OCI-LY1 (cell line): ENCODE results near the gene KRTAP26-1.

Experiments used
- H2AFZ ChIP-seq: fragments of 200-600 bp; sonication (generic), shearing (Covaris generic); 2 replicates; pipeline ENCODE4 v1.6.0; 2014; ENCODE audit warnings: antibody characterized with exemption, mild to moderate bottlenecking, low read length
- H3F3A ChIP-seq: fragments of 200-600 bp; sonication (generic), shearing (Covaris generic); 2 replicates; pipeline ENCODE4 v1.6.0; 2014; ENCODE audit warnings: mild to moderate bottlenecking, antibody characterized with exemption, low read length, moderate library complexity; ENCODE audit not compliant: insufficient read depth
- H3K27ac ChIP-seq: fragments of 200-600 bp; sonication (generic); 2 replicates; pipeline ENCODE4 v1.5.1; 2014; ENCODE audit warnings: low read length, mixed run types, mild to moderate bottlenecking, low read depth; ENCODE audit not compliant: poor library complexity, severe bottlenecking
- H3K27me3 ChIP-seq: fragments of 200-600 bp; sonication (generic); 2 replicates; pipeline ENCODE4 v1.6.0; 2014; ENCODE audit warnings: antibody characterized with exemption, mild to moderate bottlenecking, low read length, moderate library complexity; ENCODE audit not compliant: insufficient read depth
- H3K36me3 ChIP-seq: fragments of 200-600 bp; sonication (generic); 2 replicates; pipeline ENCODE4 v1.6.1; 2014; ENCODE audit warnings: mild to moderate bottlenecking, antibody characterized with exemption, low read length, moderate library complexity, mixed read lengths; ENCODE audit not compliant: insufficient read depth
- H3K4me1 ChIP-seq: fragments of 200-600 bp; sonication (generic); 2 replicates; pipeline ENCODE4 v1.5.1; 2014; ENCODE audit warnings: mild to moderate bottlenecking, low read length, moderate library complexity; ENCODE audit not compliant: insufficient read depth, severe bottlenecking
- H3K4me2 ChIP-seq: fragments of 200-600 bp; sonication (generic), shearing (Covaris generic); 2 replicates; pipeline ENCODE4 v1.6.1; 2014; ENCODE audit warnings: low read length
- H3K4me3 ChIP-seq: fragments of 200-600 bp; sonication (generic); 2 replicates; pipeline ENCODE4 v1.5.1; 2014; ENCODE audit warnings: low read length, low read depth, mild to moderate bottlenecking, mixed read lengths; ENCODE audit not compliant: poor library complexity, severe bottlenecking
- H3K79me2 ChIP-seq: fragments of 200-600 bp; shearing (Covaris generic); 2 replicates; pipeline ENCODE4 v1.6.1; 2016; ENCODE audit warnings: mixed run types, low read length, mixed read lengths; ENCODE audit not compliant: insufficient read depth
- H3K9ac ChIP-seq: fragments of 200-600 bp; sonication (generic), shearing (Covaris generic); 2 replicates; pipeline ENCODE4 v1.6.1; 2014; ENCODE audit warnings: mild to moderate bottlenecking, low read length, mixed read lengths
- H3K9me2 ChIP-seq: fragments of 200-600 bp; sonication (generic), shearing (Covaris generic); 2 replicates; pipeline ENCODE4 v1.6.1; 2014; ENCODE audit warnings: low read depth, mild to moderate bottlenecking, low read length, mixed read lengths
- H3K9me3 ChIP-seq: fragments of 200-600 bp; shearing (Covaris generic); 2 replicates; pipeline ENCODE4 v1.6.1; 2014; ENCODE audit warnings: low read length, mixed read lengths
- H4K20me1 ChIP-seq: fragments of 200-600 bp; sonication (generic), shearing (Covaris generic); 2 replicates; pipeline ENCODE4 v1.6.0; 2016; ENCODE audit warnings: mild to moderate bottlenecking, low read length; ENCODE audit not compliant: insufficient read depth
- EZH2 ChIP-seq: fragments of 200-600 bp; sonication (generic), shearing (Covaris generic); IDR thresholded peaks from 2 replicates; pipeline ENCODE4 v1.8.0; 2017; ENCODE audit warnings: borderline replicate concordance, mixed run types, mild to moderate bottlenecking, antibody characterized with exemption, low read length, moderate library complexity, mixed read lengths
- TF ChIP-seq, protein P1 (sequence below): fragments of 200-600 bp; sonication (generic), shearing (Covaris generic); IDR thresholded peaks from 2 replicates; pipeline ENCODE4 v1.5.1; 2017; ENCODE audit warnings: mild to moderate bottlenecking, antibody characterized with exemption, low read length, moderate library complexity, mixed read lengths

Gene KRTAP26-1

GRCh38 chr21:30305136-30305535, 15.0 kb downstream of the KRTAP26-1 start:
- Histone ChIP-seq H3F3A (no peaks in the 10 kb centered on the region), H4K20me1 (no peaks in the 10 kb centered on the region), H3K36me3 (no peaks in the 10 kb centered on the region), H2AFZ (no peak overlapping the region), H3K9me3 (no peaks in the 10 kb centered on the region), H3K4me3 (no peak overlapping the region), H3K4me2 (no peak overlapping the region), H3K9ac (no peak overlapping the region), H3K9me2 (no peaks in the 10 kb centered on the region), H3K4me1 (no peaks in the 10 kb centered on the region), H3K27me3 (no peaks in the 10 kb centered on the region), H3K27ac (no peak overlapping the region), H3K79me2 (no peaks in the 10 kb centered on the region)
- TF ChIP-seq, protein P1, sequence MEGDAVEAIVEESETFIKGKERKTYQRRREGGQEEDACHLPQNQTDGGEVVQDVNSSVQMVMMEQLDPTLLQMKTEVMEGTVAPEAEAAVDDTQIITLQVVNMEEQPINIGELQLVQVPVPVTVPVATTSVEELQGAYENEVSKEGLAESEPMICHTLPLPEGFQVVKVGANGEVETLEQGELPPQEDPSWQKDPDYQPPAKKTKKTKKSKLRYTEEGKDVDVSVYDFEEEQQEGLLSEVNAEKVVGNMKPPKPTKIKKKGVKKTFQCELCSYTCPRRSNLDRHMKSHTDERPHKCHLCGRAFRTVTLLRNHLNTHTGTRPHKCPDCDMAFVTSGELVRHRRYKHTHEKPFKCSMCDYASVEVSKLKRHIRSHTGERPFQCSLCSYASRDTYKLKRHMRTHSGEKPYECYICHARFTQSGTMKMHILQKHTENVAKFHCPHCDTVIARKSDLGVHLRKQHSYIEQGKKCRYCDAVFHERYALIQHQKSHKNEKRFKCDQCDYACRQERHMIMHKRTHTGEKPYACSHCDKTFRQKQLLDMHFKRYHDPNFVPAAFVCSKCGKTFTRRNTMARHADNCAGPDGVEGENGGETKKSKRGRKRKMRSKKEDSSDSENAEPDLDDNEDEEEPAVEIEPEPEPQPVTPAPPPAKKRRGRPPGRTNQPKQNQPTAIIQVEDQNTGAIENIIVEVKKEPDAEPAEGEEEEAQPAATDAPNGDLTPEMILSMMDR, result no peak
- TF ChIP-seq EZH2, result no peak

- H3K4me2 ChIP-seq, result no peak within 1 kb of the TSS
- H3K9me2 ChIP-seq, result no peaks in the 10 kb centered on the region
- H3F3A ChIP-seq, result no peaks in the 10 kb centered on the region
- H2AFZ ChIP-seq, result no peak within 1 kb of the TSS
- no peaks in the 10 kb centered on the region for H3K9me3 ChIP-seq
- no peaks in the 10 kb centered on the region for H3K27me3 ChIP-seq
- no peaks in the 10 kb centered on the region for H3K4me1 ChIP-seq
- TF ChIP-seq, protein P1, result no peak
- no peak for TF ChIP-seq EZH2
- no peaks in the 10 kb centered on the region for H3K36me3 ChIP-seq
- H3K27ac ChIP-seq, result no peak within 1 kb of the TSS
- H3K9ac ChIP-seq, result no peak within 1 kb of the TSS
- no peak within 1 kb of the TSS for H3K4me3 ChIP-seq
- no peaks in the 10 kb centered on the region for H3K79me2 ChIP-seq
- H4K20me1 ChIP-seq, result no peaks in the 10 kb centered on the region
These were observed 30.9 kb downstream of the KRTAP26-1 start, which contains the start of gene KRTAP25-1 for GRCh38 chr21:30289215-30289614. TSS of gene KRTAP25-1 (minus strand) at chr21:30289514. CDS start at chr21:30289490, 24 bp downstream.

- H3K4me3 ChIP-seq, result no peak within 1 kb of the TSS
- H3K9me3 ChIP-seq, result no peaks in the 10 kb centered on the region
- H3K36me3 ChIP-seq, result no peaks in the 10 kb centered on the region
- TF ChIP-seq, protein P1, result no peak
- TF ChIP-seq EZH2, result no peak
- no peak within 1 kb of the TSS for H2AFZ ChIP-seq
- no peak within 1 kb of the TSS for H3K27ac ChIP-seq
- no peak within 1 kb of the TSS for H3K4me2 ChIP-seq
- no peaks in the 10 kb centered on the region for H3K9me2 ChIP-seq
- no peak within 1 kb of the TSS for H3K9ac ChIP-seq
- H3K27me3 ChIP-seq, result no peaks in the 10 kb centered on the region
- no peaks in the 10 kb centered on the region for H3F3A ChIP-seq
- H3K4me1 ChIP-seq, result no peaks in the 10 kb centered on the region
- no peaks in the 10 kb centered on the region for H4K20me1 ChIP-seq
- no peaks in the 10 kb centered on the region for H3K79me2 ChIP-seq
These were observed 37.3 kb downstream of the KRTAP26-1 start, which contains the start of gene KRTAP24-1 for GRCh38 chr21:30282850-30283249. TSS of gene KRTAP24-1 (minus strand) at chr21:30282950. CDS start at chr21:30282932, 18 bp downstream.
